ENCODE data around the gene ZBTB2. TPM values are rescaled to one million over a fixed set of nuclear protein-coding genes. Genes with fewer than 3 reads are reported as not detected.
"Not testable (repeated sequence)": the region's sequence is repeated elsewhere in the genome, so short reads cannot be mapped to it uniquely, and the experiment has no call there.

The ZBTB2 gene
- total RNA-seq, 2 donors from 2014 or later = 5.3 to 8.4 TPM

DNA sequence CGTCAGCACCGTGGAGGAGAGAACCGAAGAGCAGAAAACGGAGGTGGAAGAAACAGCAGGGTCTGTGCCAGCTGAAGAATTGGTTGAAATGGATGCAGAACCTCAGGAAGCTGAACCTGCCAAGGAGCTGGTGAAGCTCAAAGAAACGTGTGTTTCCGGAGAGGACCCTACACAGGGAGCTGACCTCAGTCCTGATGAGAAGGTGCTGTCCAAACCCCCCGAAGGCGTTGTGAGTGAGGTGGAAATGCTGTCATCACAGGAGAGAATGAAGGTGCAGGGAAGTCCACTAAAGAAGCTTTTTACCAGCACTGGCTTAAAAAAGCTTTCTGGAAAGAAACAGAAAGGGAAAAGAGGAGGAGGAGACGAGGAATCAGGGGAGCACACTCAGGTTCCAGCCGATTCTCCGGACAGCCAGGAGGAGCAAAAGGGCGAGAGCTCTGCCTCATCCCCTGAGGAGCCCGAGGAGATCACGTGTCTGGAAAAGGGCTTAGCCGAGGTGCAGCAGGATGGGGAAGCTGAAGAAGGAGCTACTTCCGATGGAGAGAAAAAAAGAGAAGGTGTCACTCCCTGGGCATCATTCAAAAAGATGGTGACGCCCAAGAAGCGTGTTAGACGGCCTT lies 41.6 kb downstream of the ZBTB2 start:
- H3K27ac ChIP-seq = no peak overlapping the region
- TF ChIP-seq, protein P1, sequence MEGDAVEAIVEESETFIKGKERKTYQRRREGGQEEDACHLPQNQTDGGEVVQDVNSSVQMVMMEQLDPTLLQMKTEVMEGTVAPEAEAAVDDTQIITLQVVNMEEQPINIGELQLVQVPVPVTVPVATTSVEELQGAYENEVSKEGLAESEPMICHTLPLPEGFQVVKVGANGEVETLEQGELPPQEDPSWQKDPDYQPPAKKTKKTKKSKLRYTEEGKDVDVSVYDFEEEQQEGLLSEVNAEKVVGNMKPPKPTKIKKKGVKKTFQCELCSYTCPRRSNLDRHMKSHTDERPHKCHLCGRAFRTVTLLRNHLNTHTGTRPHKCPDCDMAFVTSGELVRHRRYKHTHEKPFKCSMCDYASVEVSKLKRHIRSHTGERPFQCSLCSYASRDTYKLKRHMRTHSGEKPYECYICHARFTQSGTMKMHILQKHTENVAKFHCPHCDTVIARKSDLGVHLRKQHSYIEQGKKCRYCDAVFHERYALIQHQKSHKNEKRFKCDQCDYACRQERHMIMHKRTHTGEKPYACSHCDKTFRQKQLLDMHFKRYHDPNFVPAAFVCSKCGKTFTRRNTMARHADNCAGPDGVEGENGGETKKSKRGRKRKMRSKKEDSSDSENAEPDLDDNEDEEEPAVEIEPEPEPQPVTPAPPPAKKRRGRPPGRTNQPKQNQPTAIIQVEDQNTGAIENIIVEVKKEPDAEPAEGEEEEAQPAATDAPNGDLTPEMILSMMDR (IDR thresholded peaks at IDR 0.05) = no peak
- H3K27me3 ChIP-seq (replicated peaks; ENCODE audit: insufficient read depth) = no peaks in the 10 kb centered on the region
- ATAC-seq (ENCODE audit: insufficient number of reproducible peaks, low FRiP score, low read depth) (no peak), DNase-seq (ENCODE audit: low spot score) (no peak)
- H3K9me3 ChIP-seq = no peaks in the 10 kb centered on the region
- H3K36me3 ChIP-seq = no peaks in the 10 kb centered on the region
- no peaks in the 10 kb centered on the region for H3K4me1 ChIP-seq (ENCODE audit: control insufficient read depth in 1 of 2, low read depth in 2 of 2)
- no peak overlapping the region for H3K4me3 ChIP-seq

DNA sequence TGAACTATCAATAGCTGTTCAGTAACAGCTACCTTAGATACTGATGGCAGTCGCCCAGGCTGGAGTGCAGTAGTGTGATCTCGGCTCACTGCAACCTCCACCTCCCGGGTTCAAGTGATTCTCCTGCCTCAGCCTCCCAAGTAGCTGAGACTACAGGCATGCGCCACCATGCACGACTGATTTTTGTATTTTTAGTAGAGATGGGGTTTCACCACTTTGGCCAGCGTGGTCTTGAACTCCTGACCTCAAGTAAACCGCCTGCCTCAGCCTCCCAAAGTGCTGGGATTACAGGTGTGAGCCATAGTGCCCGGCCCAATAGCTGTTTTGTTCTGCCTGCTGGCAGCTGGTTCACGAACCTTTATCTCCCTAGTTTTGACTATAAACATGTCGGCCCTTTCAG lies 48.6 kb downstream of the ZBTB2 start:
- not testable (repeated sequence) for H3K27ac ChIP-seq; DNase-seq (ENCODE audit: low spot score)

DNA sequence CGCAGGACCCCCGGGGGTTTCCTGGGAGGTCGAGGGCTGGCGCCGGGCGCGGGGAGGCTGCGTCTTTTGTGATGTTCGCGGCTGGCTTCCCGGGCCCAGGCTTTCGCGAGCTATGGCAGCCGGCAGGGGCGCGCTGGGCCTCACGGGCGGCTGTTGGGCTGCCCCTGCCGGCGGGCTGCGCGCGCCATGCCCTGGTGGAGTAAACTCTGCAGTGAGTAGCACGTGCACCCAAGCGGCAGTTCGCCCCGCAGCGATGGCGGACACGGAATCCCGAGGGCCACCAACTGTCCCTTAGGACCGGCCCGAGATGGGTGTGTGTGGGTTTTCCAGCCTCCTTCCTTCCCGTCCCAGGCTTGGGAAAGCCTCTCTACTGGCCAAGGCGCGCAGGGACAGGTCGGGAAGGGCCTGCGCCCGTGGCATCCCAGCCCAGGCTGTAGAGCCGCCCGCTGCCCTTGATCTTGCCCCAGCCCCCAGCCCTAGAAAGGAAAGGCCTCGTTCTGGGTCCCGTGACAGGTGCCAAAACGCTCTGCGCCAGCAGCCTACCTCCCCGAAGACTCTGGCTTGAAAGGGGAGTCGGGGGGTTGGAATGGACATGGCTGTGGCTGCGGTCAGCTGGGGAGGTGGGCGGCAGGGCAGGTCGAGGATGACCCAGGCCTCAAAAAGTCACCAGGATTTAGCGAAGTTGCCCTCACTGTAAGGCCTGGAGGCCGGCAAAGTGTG lies 49.7 kb downstream of the ZBTB2 start:
- H3K36me3 ChIP-seq = peaks cover 2% of the 10 kb centered on the region
- H3K4me3 ChIP-seq = no peak overlapping the region
- no peak overlapping the region for H3K27ac ChIP-seq
- no peak for ATAC-seq (ENCODE audit: insufficient number of reproducible peaks, low FRiP score, low read depth)
- H3K4me1 ChIP-seq (ENCODE audit: control insufficient read depth in 1 of 2, low read depth in 2 of 2) = no peaks in the 10 kb centered on the region
- H3K9me3 ChIP-seq = no peaks in the 10 kb centered on the region
- H3K27me3 ChIP-seq (replicated peaks; ENCODE audit: insufficient read depth) = no peaks in the 10 kb centered on the region
- TF ChIP-seq, protein P1 (IDR thresholded peaks at IDR 0.05) = no peak
- DNase-seq (ENCODE audit: low spot score) = no peak

More for the DNA sequence above, 48.6 kb downstream of the ZBTB2 start:
- H3K9me3 ChIP-seq; H3K4me3 ChIP-seq; H3K4me1 ChIP-seq (ENCODE audit: control insufficient read depth in 1 of 2, low read depth in 2 of 2); H3K27me3 ChIP-seq (replicated peaks; ENCODE audit: insufficient read depth); H3K36me3 ChIP-seq; ATAC-seq (ENCODE audit: insufficient number of reproducible peaks, low FRiP score, low read depth): not testable (repeated sequence)

DNA sequence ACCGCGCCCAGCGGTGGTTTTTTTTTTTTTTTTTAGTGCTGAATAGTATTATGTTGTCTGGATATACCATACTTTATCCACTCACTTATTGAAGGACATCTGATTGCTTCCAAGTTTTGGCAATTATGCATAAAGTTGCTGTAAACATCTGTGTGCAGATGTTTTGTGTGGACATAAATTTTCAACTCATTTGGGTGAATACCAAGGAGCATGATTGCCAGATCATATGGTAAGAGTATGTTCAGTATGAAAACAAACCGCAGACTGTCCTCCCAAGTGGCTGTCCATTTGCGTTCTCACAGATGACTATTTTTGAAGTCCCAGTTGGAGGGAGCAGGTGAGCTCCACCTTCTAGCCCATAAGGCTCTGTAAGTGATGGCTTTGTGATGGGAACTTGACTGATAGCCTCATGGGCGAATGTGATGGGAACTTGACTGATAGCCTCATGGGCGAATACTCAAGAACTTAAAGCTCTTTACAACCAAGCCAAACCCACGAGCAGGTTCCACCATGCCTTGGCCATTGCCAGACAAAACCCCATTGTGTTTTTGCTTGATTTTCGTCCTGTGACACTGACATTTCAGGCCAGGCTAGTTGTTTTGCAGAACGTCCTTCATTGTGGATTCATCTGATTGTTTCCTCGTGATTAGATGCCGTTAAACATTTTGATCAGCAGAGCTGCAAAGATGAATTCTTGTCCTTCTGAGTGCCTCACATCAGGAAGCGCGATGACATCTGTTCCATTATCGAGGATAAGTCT lies 51.0 kb downstream of the ZBTB2 start:
- TF ChIP-seq, protein P1 (IDR thresholded peaks at IDR 0.05) = no peak
- DNase-seq (ENCODE audit: low spot score) = no peak
- H3K27me3 ChIP-seq (replicated peaks; ENCODE audit: insufficient read depth) = no peaks in the 10 kb centered on the region

DNA sequence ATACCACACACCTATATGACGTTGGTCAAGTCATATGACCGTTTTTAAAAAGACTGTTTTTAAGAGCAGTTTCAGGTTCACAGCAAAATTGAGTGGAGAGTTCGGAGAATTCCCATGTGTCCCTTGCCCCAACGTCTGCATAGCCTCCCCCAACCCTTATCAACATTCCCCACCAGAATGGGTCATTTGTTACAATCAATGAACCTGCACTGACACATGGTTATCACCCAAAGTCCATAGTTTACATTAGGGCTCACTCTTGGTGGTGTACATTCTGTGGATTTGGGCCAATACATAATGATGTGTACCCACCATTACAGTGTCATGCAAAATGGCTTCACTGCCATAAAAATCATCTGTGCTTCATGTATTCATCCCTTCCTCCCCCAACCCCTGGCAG lies 52.0 kb downstream of the ZBTB2 start:
- TF ChIP-seq, protein P1 (IDR thresholded peaks at IDR 0.05) = no peak
- no peaks in the 10 kb centered on the region for H3K9me3 ChIP-seq
- H3K27me3 ChIP-seq (replicated peaks; ENCODE audit: insufficient read depth) = no peaks in the 10 kb centered on the region
- H3K4me1 ChIP-seq (ENCODE audit: control insufficient read depth in 1 of 2, low read depth in 2 of 2) = no peaks in the 10 kb centered on the region
- DNase-seq (ENCODE audit: low spot score) = no peak
- no peak overlapping the region for H3K27ac ChIP-seq
- ATAC-seq (ENCODE audit: insufficient number of reproducible peaks, low FRiP score, low read depth) = no peak
- no peak overlapping the region for H3K4me3 ChIP-seq
- H3K36me3 ChIP-seq = peaks cover 2% of the 10 kb centered on the region

More for the DNA sequence above, 51.0 kb downstream of the ZBTB2 start:
- Histone ChIP-seq H3K36me3 (peaks cover 2% of the 10 kb centered on the region), H3K4me1 (ENCODE audit: control insufficient read depth in 1 of 2, low read depth in 2 of 2) (no peaks in the 10 kb centered on the region), H3K9me3 (no peaks in the 10 kb centered on the region), H3K27ac (no peak overlapping the region), H3K4me3 (no peak overlapping the region)
- ATAC-seq (ENCODE audit: insufficient number of reproducible peaks, low FRiP score, low read depth) = no peak

Measured in thoracic aorta (tissue), 2 donors.